Activated CD8-positive, alpha-beta memory T cell treated with anti-CD3 and anti-CD28 coated beads, Interleukin-2, amount 50 U/mL, for 1 hour (primary cell): ENCODE results near the gene LRRTM4.
"Not testable (repeated sequence)": the region's sequence is repeated elsewhere in the genome, so short reads cannot be mapped to it uniquely, and the experiment has no call there.

Experiments used
- DNase-seq: peaks from one replicate; pipeline ENCODE4 v3.0.0-alpha.2; 2020; ENCODE audit errors: extremely low read depth

The LRRTM4 gene

GRCh38 chr2:77085561-77085960, 436.6 kb downstream of the LRRTM4 start:
- DNase-seq = no peak

GRCh38 chr2:77081597-77081996, 440.6 kb downstream of the LRRTM4 start:
- DNase-seq = no peak

- no peak for DNase-seq
Observed at GRCh38 chr2:77064324-77064723, 457.9 kb downstream of the LRRTM4 start.

GRCh38 chr2:77054938-77055337, 467.2 kb downstream of the LRRTM4 start:
- no peak for DNase-seq

- no peak for DNase-seq
Observed at GRCh38 chr2:77046339-77046738, 475.8 kb downstream of the LRRTM4 start.

GRCh38 chr2:77045456-77045855, 476.7 kb downstream of the LRRTM4 start:
- not testable (repeated sequence) for DNase-seq

GRCh38 chr2:77034445-77034844, 487.7 kb downstream of the LRRTM4 start:
- no peak for DNase-seq

GRCh38 chr2:77029237-77029636, 492.9 kb downstream of the LRRTM4 start:
- not testable (repeated sequence) for DNase-seq

GRCh38 chr2:77028032-77028600, 494.1 kb downstream of the LRRTM4 start:
- DNase-seq = no peak

- DNase-seq = no peak
Observed at GRCh38 chr2:77025714-77026113, 496.5 kb downstream of the LRRTM4 start.

- no peak for DNase-seq
Observed at GRCh38 chr2:77021161-77021560, 501.0 kb downstream of the LRRTM4 start.

- DNase-seq = no peak
Observed at GRCh38 chr2:77018219-77018618, 504.0 kb downstream of the LRRTM4 start.

- no peak for DNase-seq
Observed at GRCh38 chr2:77017355-77017745, 504.8 kb downstream of the LRRTM4 start.

GRCh38 chr2:77016443-77017354, 505.5 kb downstream of the LRRTM4 start:
- no peak for DNase-seq

GRCh38 chr2:77013953-77014352, 508.2 kb downstream of the LRRTM4 start:
- DNase-seq = no peak

- no peak for DNase-seq
Observed at GRCh38 chr2:77013457-77013856, 508.7 kb downstream of the LRRTM4 start.

GRCh38 chr2:77009307-77009706, 512.9 kb downstream of the LRRTM4 start:
- no peak for DNase-seq

GRCh38 chr2:77008853-77009252, 513.3 kb downstream of the LRRTM4 start:
- DNase-seq = no peak

- no peak for DNase-seq
Observed at GRCh38 chr2:77007686-77008085, 514.5 kb downstream of the LRRTM4 start.

GRCh38 chr2:77005522-77005921, 516.7 kb downstream of the LRRTM4 start:
- no peak for DNase-seq

- no peak for DNase-seq
Observed at GRCh38 chr2:77001895-77002294, 520.3 kb downstream of the LRRTM4 start.

GRCh38 chr2:76998704-76999103, 523.5 kb downstream of the LRRTM4 start:
- no peak for DNase-seq

GRCh38 chr2:76998152-76998551, 524.0 kb downstream of the LRRTM4 start:
- DNase-seq = no peak
